Muscle layer of duodenum (tissue), 2 donors: ENCODE measurements around the gene CYB5R3.
"Not testable (repeated sequence)": the region's sequence is repeated elsewhere in the genome, so short reads cannot be mapped to it uniquely, and the experiment has no call there.

Experiments
- H3K27ac ChIP-seq: one replicate; pipeline ENCODE4 v1.7.0; 2013; ENCODE audit warnings: mild to moderate bottlenecking, low read length
- H3K27me3 ChIP-seq: one replicate; pipeline ENCODE4 v1.7.0; 2013; ENCODE audit warnings: low read depth, mild to moderate bottlenecking, control low read depth, low read length
- H3K36me3 ChIP-seq, 2 donors: one replicate each; pipeline ENCODE4 v1.7.0; 2013; ENCODE audit warnings: low read length in 2 of 2, control low read depth in 1 of 2, mild to moderate bottlenecking in 1 of 2; ENCODE audit not compliant: insufficient read depth in 2 of 2, control insufficient read depth in 1 of 2
- H3K4me1 ChIP-seq, 2 donors: one replicate each; pipeline ENCODE4 v1.7.0; 2013; ENCODE audit warnings: low read length in 2 of 2, mild to moderate bottlenecking in 2 of 2, control low read depth in 1 of 2, moderate library complexity in 1 of 2; ENCODE audit not compliant: insufficient read depth in 2 of 2, control insufficient read depth in 1 of 2
- H3K4me3 ChIP-seq, 2 donors: one replicate each; pipeline ENCODE4 v1.7.0; 2013; ENCODE audit warnings: low read length in 2 of 2, low read depth in 1 of 2, mild to moderate bottlenecking in 1 of 2
- H3K9me3 ChIP-seq, 2 donors: one replicate each; pipeline ENCODE4 v1.7.0; 2013; ENCODE audit warnings: low read length in 2 of 2, control low read depth in 1 of 2, mild to moderate bottlenecking in 1 of 2; ENCODE audit not compliant: control insufficient read depth in 1 of 2
- donor health status: healthy.

The CYB5R3 gene

GRCh38 chr22:42608136-42608822, 40.9 kb downstream of the CYB5R3 start:
- Histone ChIP-seq H3K36me3 (peaks cover 0 to 4% of the 10 kb centered on the region in 2 donors), H3K4me3 (no peak overlapping the region), H3K27ac (no peak overlapping the region), H3K27me3 (no peaks in the 10 kb centered on the region), H3K9me3 (no peaks in the 10 kb centered on the region), H3K4me1 (peaks cover 27 to 53% of the 10 kb centered on the region in 2 donors)

- H3K4me1 ChIP-seq, result peaks cover 22 to 47% of the 10 kb centered on the region in 2 donors
- H3K27me3 ChIP-seq, H3K9me3 ChIP-seq, H3K27ac ChIP-seq, H3K36me3 ChIP-seq, H3K4me3 ChIP-seq: not testable (repeated sequence)
Observed at GRCh38 chr22:42607641-42608040, 41.6 kb downstream of the CYB5R3 start.

- no peaks in the 10 kb centered on the region for H3K27me3 ChIP-seq
- H3K4me3 ChIP-seq, result no peak overlapping the region
- no peaks in the 10 kb centered on the region for H3K9me3 ChIP-seq
- H3K36me3 ChIP-seq, result peaks cover 20 to 28% of the 10 kb centered on the region in 2 donors
- peaks cover 7 to 19% of the 10 kb centered on the region in 2 donors for H3K4me1 ChIP-seq
- no peak overlapping the region for H3K27ac ChIP-seq
Observed at GRCh38 chr22:42604403-42604802, 44.8 kb downstream of the CYB5R3 start.

DNA sequence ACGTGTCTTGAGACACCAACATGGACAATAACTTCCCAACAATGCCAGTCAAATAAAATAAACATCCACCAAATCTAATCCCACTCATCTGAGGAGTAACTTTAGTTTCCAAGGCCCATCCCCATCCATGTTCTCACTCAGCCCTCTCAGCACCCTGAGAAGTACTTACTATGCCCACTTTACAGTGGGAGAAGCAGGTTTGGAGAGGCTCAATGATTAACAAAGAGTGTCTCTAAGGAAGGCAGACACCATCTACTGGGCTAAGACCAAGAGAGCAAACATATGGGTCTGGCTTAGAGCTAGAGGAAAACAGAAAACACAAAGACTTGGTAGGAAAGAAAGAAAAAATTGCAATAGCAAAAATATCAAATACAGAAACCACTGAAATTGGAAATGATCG, 45.8 kb downstream of the CYB5R3 start:
- Histone ChIP-seq H3K4me1 (peaks cover 7 to 10% of the 10 kb centered on the region in 2 donors), H3K27me3 (no peaks in the 10 kb centered on the region), H3K27ac (no peak overlapping the region), H3K9me3 (no peaks in the 10 kb centered on the region), H3K36me3 (peaks cover 27 to 38% of the 10 kb centered on the region in 2 donors), H3K4me3 (no peak overlapping the region)

DNA sequence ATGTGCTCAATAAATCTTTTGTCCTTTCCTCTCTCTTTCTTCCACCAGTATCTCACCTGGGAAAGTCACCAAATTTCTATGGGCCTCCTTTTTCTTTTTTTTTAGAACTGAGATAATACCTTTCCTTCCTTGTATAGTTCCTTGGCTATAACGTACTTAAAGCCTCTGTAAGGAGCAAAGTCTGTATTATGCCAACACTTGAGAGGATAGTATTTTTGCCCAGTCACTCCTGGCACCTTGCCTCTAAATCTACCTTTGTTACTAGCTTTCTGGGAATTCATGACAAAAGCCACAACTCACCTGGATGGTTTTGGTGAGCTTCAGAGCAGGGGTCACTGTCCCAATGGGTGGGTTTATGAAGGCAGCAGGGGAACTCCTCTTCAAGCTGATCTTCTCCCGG, 46.7 kb downstream of the CYB5R3 start:
- H3K27me3 ChIP-seq, result no peaks in the 10 kb centered on the region
- H3K36me3 ChIP-seq, result peaks cover 28 to 42% of the 10 kb centered on the region in 2 donors
- H3K4me3 ChIP-seq, result no peak overlapping the region
- no peak overlapping the region for H3K27ac ChIP-seq
- H3K4me1 ChIP-seq, result peaks cover 7 to 8% of the 10 kb centered on the region in 2 donors
- H3K9me3 ChIP-seq, result no peaks in the 10 kb centered on the region

GRCh38 chr22:42601879-42602465, 47.2 kb downstream of the CYB5R3 start:
- H3K4me3 ChIP-seq, result no peak overlapping the region
- peaks cover 33 to 47% of the 10 kb centered on the region in 2 donors for H3K36me3 ChIP-seq
- H3K9me3 ChIP-seq, result no peaks in the 10 kb centered on the region
- no peak overlapping the region for H3K27ac ChIP-seq
- no peaks in the 10 kb centered on the region for H3K27me3 ChIP-seq
- H3K4me1 ChIP-seq, result peaks cover 7 to 13% of the 10 kb centered on the region in 2 donors

DNA sequence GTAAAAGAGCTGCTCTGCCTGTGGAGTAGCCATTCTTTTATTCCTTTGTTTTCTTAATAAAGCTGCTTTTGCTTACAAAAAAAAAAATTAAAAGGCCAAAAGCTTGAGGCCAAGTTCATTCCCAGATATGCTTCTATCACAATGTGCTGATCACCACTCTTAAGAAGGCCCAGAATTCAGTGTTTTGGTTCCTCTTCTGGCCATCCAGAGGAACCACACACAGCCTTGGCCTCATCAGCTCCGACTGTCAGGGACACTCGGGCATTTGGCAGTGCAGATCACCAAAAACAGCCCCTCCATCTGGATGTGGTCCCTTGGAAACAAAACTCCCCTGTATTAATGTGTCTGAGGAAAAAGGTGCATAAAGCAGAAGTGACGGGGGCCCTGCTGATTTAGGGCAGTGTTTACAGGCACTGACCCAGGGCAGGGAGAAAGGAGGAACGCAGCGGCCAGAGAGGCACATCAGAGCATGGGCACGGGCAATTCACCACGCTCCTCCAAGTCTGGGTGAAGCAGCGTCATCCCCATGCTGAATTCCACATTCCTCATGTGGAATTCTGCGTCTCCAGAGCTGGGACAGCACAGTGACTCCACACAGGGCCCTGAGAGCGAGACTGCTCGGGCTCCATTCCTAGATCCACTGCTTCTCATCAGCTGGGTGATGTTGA, 52.2 kb downstream of the CYB5R3 start:
- Histone ChIP-seq H3K4me3 (no peak overlapping the region), H3K4me1 (peaks cover 0 to 13% of the 10 kb centered on the region in 2 donors), H3K36me3 (peaks cover 58 to 81% of the 10 kb centered on the region in 2 donors), H3K27ac (no peak overlapping the region), H3K27me3 (no peaks in the 10 kb centered on the region), H3K9me3 (no peaks in the 10 kb centered on the region)

- H3K4me3 ChIP-seq, result no peak overlapping the region
- H3K4me1 ChIP-seq, result peaks cover 0 to 13% of the 10 kb centered on the region in 2 donors
- H3K27ac ChIP-seq, result no peak overlapping the region
- H3K27me3 ChIP-seq, result no peaks in the 10 kb centered on the region
- no peaks in the 10 kb centered on the region for H3K9me3 ChIP-seq
- peaks cover 59 to 83% of the 10 kb centered on the region in 2 donors for H3K36me3 ChIP-seq
Observed at GRCh38 chr22:42596336-42596735, 52.9 kb downstream of the CYB5R3 start.

DNA sequence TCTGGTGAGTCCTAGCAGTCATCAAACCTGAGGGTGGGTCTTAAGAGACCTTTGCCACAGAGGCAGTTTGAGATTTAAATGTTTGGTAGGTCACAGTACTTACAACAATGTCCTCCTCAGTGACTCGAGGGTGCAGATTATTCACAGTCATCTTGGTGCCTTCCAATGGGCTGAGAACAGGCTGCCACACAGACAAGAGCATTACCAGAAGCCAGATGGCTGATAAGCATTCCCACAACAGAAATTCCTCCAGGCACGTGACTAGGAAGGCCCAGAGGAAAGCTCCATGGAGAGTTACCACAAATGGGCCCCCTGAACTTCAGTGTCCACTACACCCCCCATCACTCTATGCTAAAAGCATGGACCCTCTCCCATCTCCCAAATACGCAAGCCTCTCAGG, 53.8 kb downstream of the CYB5R3 start:
- Histone ChIP-seq H3K4me1 (peaks cover 0 to 13% of the 10 kb centered on the region in 2 donors), H3K27ac (no peak overlapping the region), H3K36me3 (peaks cover 61 to 84% of the 10 kb centered on the region in 2 donors), H3K9me3 (no peaks in the 10 kb centered on the region), H3K4me3 (no peak overlapping the region), H3K27me3 (no peaks in the 10 kb centered on the region)

GRCh38 chr22:42591987-42592386, 57.2 kb downstream of the CYB5R3 start:
- no peaks in the 10 kb centered on the region for H3K27me3 ChIP-seq
- H3K4me1 ChIP-seq, result peaks cover 0 to 8% of the 10 kb centered on the region in 2 donors
- H3K27ac ChIP-seq, result no peak overlapping the region
- no peaks in the 10 kb centered on the region for H3K9me3 ChIP-seq
- H3K36me3 ChIP-seq, result peaks cover 54 to 88% of the 10 kb centered on the region in 2 donors
- no peak overlapping the region for H3K4me3 ChIP-seq

DNA sequence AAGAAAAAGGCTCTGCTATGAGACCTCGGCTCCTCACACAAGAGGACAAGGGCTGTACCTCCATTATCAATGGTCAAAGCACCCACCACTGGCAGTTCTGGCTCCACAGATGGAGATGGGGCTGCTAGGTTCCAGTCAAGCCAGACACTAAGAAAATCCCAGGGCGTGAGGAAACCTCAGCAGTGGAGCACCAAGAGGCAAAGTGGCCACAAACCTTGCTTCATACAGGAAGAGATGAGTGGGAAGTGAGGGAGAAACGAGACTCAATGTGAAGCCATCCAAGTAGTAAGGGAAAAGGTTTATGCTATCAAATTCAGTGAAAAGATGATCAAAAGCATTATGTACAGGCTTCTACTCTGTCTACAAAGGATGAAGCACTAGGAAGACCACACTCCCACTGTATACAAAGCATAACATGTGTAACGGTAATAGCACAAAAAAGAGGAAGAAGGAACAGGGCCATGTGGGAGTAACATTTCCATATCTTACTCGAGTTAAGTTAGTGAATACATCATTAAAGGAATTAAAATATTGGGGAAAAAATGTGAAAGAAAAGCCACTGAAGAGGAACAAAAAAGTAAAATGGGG, 61.5 kb downstream of the CYB5R3 start:
- Histone ChIP-seq H3K4me3 (no peak overlapping the region), H3K27ac (no peak overlapping the region), H3K9me3 (no peaks in the 10 kb centered on the region), H3K27me3 (no peaks in the 10 kb centered on the region), H3K36me3 (peaks cover 55 to 91% of the 10 kb centered on the region in 2 donors), H3K4me1 (no peaks in the 10 kb centered on the region)
